H1 (cell line): Measurements from ENCODE around the gene ANKFY1.

Source experiments
- ASH2L ChIP-seq: fragments of 200-600, 300-600 bp; sonication (generic); IDR thresholded peaks from one replicate; pipeline ENCODE4 v1.7.1; 2017; ENCODE audit warnings: low read length
- BCL11A ChIP-seq, 2 experiments: IDR thresholded peaks; one replicate each; pipeline ENCODE4 v1.6.1; 2011; ENCODE audit warnings: low read depth in 2 of 2, low read length in 2 of 2, mild to moderate bottlenecking in 2 of 2
- CHD1 ChIP-seq: IDR thresholded peaks from 2 replicates; pipeline ENCODE4 v1.6.1; 2012; ENCODE audit warnings: low read depth, low read length, improper control_type of control experiment
- CHD2 ChIP-seq: IDR thresholded peaks from 2 replicates; pipeline ENCODE4 v1.6.1; 2012; ENCODE audit warnings: low read length, improper control_type of control experiment
- CTCF ChIP-seq, 3 experiments: IDR thresholded peaks; 1 replicate in 2 of 3; 2 replicates in 1 of 3; pipeline versions ENCODE4 v1.5.1 to v1.6.1; 2011; ENCODE audit warnings: low read length in 3 of 3, mild to moderate bottlenecking in 3 of 3, inconsistent platforms in 2 of 3, low read depth in 1 of 3, moderate library complexity in 1 of 3; ENCODE audit not compliant: insufficient read depth in 1 of 3; ENCODE audit errors: control extremely low read depth in 1 of 3
- EP300 ChIP-seq, 2 experiments: IDR thresholded peaks; 1 replicate in 1 of 2; 2 replicates in 1 of 2; pipeline ENCODE4 v1.6.1; 2011 to 2012; ENCODE audit warnings: low read depth in 2 of 2, low read length in 2 of 2, mild to moderate bottlenecking in 2 of 2, borderline replicate concordance in 1 of 2, inconsistent platforms in 1 of 2, moderate library complexity in 1 of 2
- JUND ChIP-seq: IDR thresholded peaks from 2 replicates; pipeline ENCODE4 v1.6.1; 2011; ENCODE audit warnings: mild to moderate bottlenecking, improper control_type of control experiment, low read length
- RAD21 ChIP-seq, 2 experiments: IDR thresholded peaks in 1 of 2; conservative IDR thresholded peaks in 1 of 2; 2 replicates each; pipeline ENCODE4 v1.6.1; 2011; ENCODE audit warnings: low read depth in 2 of 2, low read length in 2 of 2, improper control_type of control experiment in 1 of 2, inconsistent platforms in 1 of 2, mild to moderate bottlenecking in 1 of 2, moderate library complexity in 1 of 2
- TF ChIP-seq, protein P1 (sequence below): IDR thresholded peaks from 2 replicates; pipeline ENCODE4 v1.6.1; 2011; ENCODE audit warnings: low read length, improper control_type of control experiment

- no peak for TF ChIP-seq CTCF (IDR thresholded peaks at IDR 0.05; ENCODE audit: control extremely low read depth in 1 of 3, insufficient read depth in 1 of 3, low read depth in 1 of 3, low read length in 3 of 3)
- no peak for TF ChIP-seq CHD1
- TF ChIP-seq, protein P1, sequence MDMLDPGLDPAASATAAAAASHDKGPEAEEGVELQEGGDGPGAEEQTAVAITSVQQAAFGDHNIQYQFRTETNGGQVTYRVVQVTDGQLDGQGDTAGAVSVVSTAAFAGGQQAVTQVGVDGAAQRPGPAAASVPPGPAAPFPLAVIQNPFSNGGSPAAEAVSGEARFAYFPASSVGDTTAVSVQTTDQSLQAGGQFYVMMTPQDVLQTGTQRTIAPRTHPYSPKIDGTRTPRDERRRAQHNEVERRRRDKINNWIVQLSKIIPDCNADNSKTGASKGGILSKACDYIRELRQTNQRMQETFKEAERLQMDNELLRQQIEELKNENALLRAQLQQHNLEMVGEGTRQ: no peak
- TF ChIP-seq CHD2: no peak
- no peak for TF ChIP-seq RAD21 (IDR thresholded peaks at IDR 0.05 in 1 of 2, conservative IDR thresholded peaks at IDR 0.05 in 1 of 2; ENCODE audit: low read depth in 2 of 2, low read length in 2 of 2)
- TF ChIP-seq BCL11A (IDR thresholded peaks at IDR 0.05; ENCODE audit: low read depth in 2 of 2, low read length in 2 of 2): no peak
- TF ChIP-seq ASH2L: no peak
- TF ChIP-seq EP300 (IDR thresholded peaks at IDR 0.05; ENCODE audit: borderline replicate concordance in 1 of 2, low read depth in 2 of 2, low read length in 2 of 2): no peak
- TF ChIP-seq JUND: no peak
Observed at GRCh38 chr17:4152471-4152870, 111.3 kb downstream of the ANKFY1 start.
